OCI-LY1 (cell line): ENCODE data around the gene TAGLN3.

Experiments used
- CTCF ChIP-seq: fragments of 200-600 bp; sonication (generic), shearing (Covaris generic); IDR thresholded peaks from 2 replicates; pipeline ENCODE4 v1.5.1; 2017; ENCODE audit warnings: mild to moderate bottlenecking, antibody characterized with exemption, low read length, moderate library complexity, mixed read lengths
- EZH2 ChIP-seq: fragments of 200-600 bp; sonication (generic), shearing (Covaris generic); IDR thresholded peaks from 2 replicates; pipeline ENCODE4 v1.8.0; 2017; ENCODE audit warnings: borderline replicate concordance, mixed run types, mild to moderate bottlenecking, antibody characterized with exemption, low read length, moderate library complexity, mixed read lengths

GRCh38 chr3:112001526-112001925, 2.8 kb downstream of the TAGLN3 start:
- TF ChIP-seq CTCF (no peak), EZH2 (no peak)
